Gastrocnemius medialis (tissue), 4 donors: ENCODE results near the gene XCL2.

ENCODE experiments used
- CTCF ChIP-seq, 5 experiments: fragments of 450-650 bp in 3 of 5; fragments of 200-600 bp in 2 of 5; sonication (generic) in 2 of 5; IDR thresholded peaks in 4 of 5; conservative IDR thresholded peaks in 1 of 5; 1 replicate in 4 of 5; 2 replicates in 1 of 5; pipeline ENCODE4 v1.5.1; 2016 to 2019; ENCODE audit warnings: antibody characterized with exemption in 5 of 5, mild to moderate bottlenecking in 3 of 5, moderate library complexity in 3 of 5
- POLR2A ChIP-seq, 2 donors: fragments of 450-650 bp; IDR thresholded peaks; one replicate each; pipeline ENCODE4 v1.6.1; 2017; ENCODE audit warnings: antibody characterized with exemption in 2 of 2, mild to moderate bottlenecking in 2 of 2, moderate library complexity in 2 of 2

GRCh38 chr1:168554603-168555483, 11.0 kb upstream of the XCL2 start:
- TF ChIP-seq CTCF (IDR thresholded peaks at IDR 0.05 in 4 of 5, conservative IDR thresholded peaks at IDR 0.05 in 1 of 5): no peak
- no peak for TF ChIP-seq POLR2A (IDR thresholded peaks at IDR 0.05)
